DMS 273 treated with DMSO at 0.1 percent for 48 hours (cell line): Measurements from ENCODE around the gene BCAT1.
"Not testable (repeated sequence)": the region's sequence is repeated elsewhere in the genome, so short reads cannot be mapped to it uniquely, and the experiment has no call there.

Experiments
- DNase-seq: peaks from one replicate; lab custom pipeline; 2025; lab: John Stamatoyannopoulos, UW

Gene BCAT1

GRCh38 chr12:24899503-24900075 lies 49.3 kb downstream of the BCAT1 start:
- DNase-seq, result no peak

- DNase-seq, result no peak
These were observed 50.3 kb downstream of the BCAT1 start for GRCh38 chr12:24898606-24899005.

- no peak for DNase-seq
These were observed 50.7 kb downstream of the BCAT1 start for GRCh38 chr12:24898185-24898584.

- no peak for DNase-seq
These were observed 52.7 kb downstream of the BCAT1 start for GRCh38 chr12:24896171-24896570.

GRCh38 chr12:24895612-24896011 lies 53.3 kb downstream of the BCAT1 start:
- DNase-seq, result no peak

GRCh38 chr12:24894879-24895278 lies 54.0 kb downstream of the BCAT1 start:
- no peak for DNase-seq

GRCh38 chr12:24890048-24890803 lies 58.7 kb downstream of the BCAT1 start:
- DNase-seq, result no peak

GRCh38 chr12:24889411-24889810 lies 59.5 kb downstream of the BCAT1 start:
- DNase-seq, result no peak

GRCh38 chr12:24888813-24889212 lies 60.1 kb downstream of the BCAT1 start:
- no peak for DNase-seq

- no peak for DNase-seq
These were observed 64.0 kb downstream of the BCAT1 start for GRCh38 chr12:24884911-24885310.

- DNase-seq, result no peak
These were observed 67.1 kb downstream of the BCAT1 start for GRCh38 chr12:24881724-24882371.

- DNase-seq, result no peak
These were observed 67.7 kb downstream of the BCAT1 start for GRCh38 chr12:24881227-24881626.

- DNase-seq, result no peak
These were observed 68.2 kb downstream of the BCAT1 start for GRCh38 chr12:24880732-24881131.

- DNase-seq, result no peak
These were observed 69.3 kb downstream of the BCAT1 start for GRCh38 chr12:24879644-24880043.

- DNase-seq, result no peak
These were observed 73.9 kb downstream of the BCAT1 start for GRCh38 chr12:24875014-24875413.

GRCh38 chr12:24872211-24872610 lies 76.7 kb downstream of the BCAT1 start:
- no peak for DNase-seq

- DNase-seq, result not testable (repeated sequence)
These were observed 82.8 kb downstream of the BCAT1 start for GRCh38 chr12:24866139-24866538.

GRCh38 chr12:24864796-24865125 lies 84.1 kb downstream of the BCAT1 start:
- DNase-seq, result no peak

GRCh38 chr12:24861766-24862540 lies 86.9 kb downstream of the BCAT1 start:
- no peak for DNase-seq

GRCh38 chr12:24860546-24860945 lies 88.4 kb downstream of the BCAT1 start:
- no peak for DNase-seq

- no peak for DNase-seq
These were observed 92.4 kb downstream of the BCAT1 start for GRCh38 chr12:24856541-24856940.

- no peak for DNase-seq
These were observed 94.0 kb downstream of the BCAT1 start for GRCh38 chr12:24854908-24855307.

GRCh38 chr12:24854017-24854416 lies 94.9 kb downstream of the BCAT1 start:
- DNase-seq, result no peak
